Suppressor macrophage treated with lipopolysaccharide for 4 hours (primary cell): ENCODE data around the gene XNDC1N.
"Not testable (repeated sequence)": the region's sequence is repeated elsewhere in the genome, so short reads cannot be mapped to it uniquely, and the experiment has no call there.

Experiments
- DNase-seq: peaks from one replicate; pipeline ENCODE4 v3.0.0-alpha.2; 2020

Gene XNDC1N

GRCh38 chr11:71931245-71931602, 2.8 kb upstream of the XNDC1N start:
- DNase-seq: no peak

DNA sequence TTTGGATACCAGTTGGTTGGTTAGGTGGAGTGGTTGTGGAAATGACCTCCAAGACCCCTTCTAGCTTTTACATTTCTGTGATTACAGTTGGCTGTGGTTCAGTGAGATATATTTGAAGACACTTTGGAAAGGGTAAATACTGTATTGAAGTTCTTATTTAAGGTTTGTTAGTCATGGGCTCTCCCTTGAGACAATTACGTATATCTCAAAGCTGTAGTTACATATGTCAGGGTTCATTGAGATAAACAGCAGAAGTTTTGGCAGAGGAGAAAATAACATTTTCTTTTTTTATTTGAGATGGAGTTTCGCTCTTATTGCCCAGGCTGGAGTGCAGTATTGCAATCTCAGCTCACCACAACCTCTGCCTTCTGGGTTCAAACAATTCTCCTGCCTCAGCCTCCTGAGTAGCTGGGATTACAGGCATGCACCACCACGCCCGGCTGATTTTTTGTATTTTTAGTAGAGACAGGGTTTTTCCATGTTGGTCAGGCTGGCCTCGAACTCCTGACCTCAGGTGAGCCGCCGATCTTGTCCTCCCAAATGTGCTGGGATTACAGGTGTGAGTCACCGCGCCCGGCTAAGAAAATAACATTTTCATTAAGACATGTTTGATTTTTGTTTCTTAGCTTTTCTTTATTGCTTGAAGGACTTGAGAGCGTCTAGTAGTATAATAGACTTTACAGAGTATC, 2.3 kb upstream of the XNDC1N start:
- no peak for DNase-seq

GRCh38 chr11:71929491-71929890, 1.1 kb upstream of the XNDC1N start:
- no peak for DNase-seq

- DNase-seq: peak; percentile 96
These were observed 496 bp upstream of the XNDC1N start, which contains the start of gene RNF121 for GRCh38 chr11:71928737-71929443. RNF121 (plus strand) TSS chr11:71929046; CDS start chr11:71929062, 16 bp downstream.

DNA sequence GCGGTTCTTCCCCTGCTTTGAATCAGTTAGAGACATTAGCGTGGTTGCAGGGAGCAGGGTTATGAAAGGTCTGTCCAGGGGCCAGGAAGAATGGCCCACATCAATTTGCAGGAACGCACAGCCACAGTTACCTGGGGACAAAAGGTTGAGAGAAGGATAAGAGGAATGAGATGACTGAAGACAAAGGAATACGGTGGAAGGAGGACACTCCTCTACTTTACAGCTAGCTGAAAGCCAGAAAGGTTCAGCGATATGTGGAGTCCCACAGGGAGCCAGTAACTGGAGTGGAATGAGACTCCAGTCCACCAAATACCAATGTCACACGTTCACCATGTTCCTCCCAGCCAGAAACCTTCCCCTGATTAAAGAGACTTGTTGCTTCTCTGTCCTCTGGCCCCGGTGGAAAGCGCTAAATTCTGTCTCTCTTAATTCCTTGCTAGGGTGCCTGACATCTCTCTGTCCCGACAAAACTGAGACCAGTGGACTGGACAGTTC, 10.7 kb downstream of the XNDC1N start:
- DNase-seq: no peak

DNA sequence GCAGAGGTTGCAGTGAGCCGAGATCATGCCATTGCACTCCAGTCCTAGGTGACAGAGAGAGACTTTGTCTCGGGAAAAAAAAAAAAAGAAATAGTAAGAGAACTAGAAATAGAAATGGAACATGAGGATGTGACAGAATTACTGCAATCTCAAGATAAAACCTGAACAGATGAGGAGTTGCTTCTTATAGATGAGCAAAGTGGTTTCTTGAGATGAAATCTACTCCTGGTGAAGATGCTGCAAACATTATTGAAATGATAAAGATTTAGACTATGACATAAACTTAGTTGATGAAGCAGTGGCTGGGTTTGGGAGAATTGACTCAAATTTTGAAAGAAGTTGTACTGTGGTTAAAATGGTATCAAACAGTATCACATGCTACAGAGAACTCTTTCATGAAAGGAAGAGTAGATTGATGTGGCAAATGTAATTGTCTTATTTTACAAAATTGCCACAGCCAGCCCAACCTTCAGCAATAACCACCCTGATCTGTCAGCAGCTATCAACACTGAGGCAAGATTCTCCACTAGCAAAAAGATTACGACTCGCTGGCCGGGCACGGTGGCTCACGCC, 13.7 kb downstream of the XNDC1N start:
- no peak for DNase-seq

DNA sequence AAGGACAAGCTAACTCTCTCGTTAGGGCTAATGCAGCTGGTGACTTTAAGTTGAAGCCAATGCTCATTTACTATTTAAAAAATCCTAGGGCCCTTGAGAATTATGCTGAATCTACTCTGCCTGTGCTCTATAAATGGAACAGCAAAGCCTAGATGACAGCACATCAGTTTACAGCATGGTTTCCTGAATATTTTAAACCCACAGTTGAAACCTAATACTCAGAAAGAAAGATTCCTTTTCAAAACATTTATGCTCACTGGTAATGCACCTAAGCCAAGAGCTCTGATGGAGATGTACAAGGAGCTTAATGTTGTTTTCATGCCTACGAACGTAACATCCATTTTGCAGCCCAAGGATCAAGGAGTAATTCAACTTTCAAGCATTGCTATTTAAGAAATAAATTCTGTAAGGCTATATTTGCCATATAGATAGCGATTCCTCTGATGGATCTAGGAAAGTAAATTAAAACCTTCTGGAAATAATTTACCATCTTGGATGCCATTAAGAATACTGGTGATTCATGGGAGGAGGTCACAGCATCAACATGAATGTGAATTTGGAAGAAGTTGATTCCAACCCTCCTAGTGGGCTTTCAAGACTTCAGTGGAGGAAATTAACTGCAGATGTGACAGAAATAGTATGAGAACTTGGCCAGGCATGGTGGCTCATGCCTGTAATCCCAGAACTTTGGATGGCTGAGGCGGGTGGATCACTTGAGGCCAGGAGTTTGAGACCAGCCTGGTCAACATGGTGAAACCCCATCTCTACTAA, 14.5 kb downstream of the XNDC1N start:
- DNase-seq: no peak

DNA sequence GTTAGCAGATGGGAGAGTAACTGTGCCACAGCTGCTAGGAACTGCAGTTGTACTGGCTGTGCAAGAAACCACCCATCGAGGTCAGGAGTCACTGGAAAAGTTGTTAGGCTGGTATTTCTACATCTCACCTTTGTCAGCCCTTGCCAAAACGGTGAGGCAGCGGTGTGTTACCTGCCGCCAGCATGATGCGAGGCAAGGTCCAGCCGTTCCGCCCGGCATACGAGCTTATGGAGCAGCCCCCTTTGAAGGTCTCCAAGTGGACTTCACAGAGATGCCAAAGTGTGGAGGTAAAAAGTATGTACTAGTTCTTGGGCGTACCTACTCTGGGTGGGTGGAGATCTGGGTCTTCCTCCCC, 16.4 kb downstream of the XNDC1N start:
- DNase-seq: not testable (repeated sequence)

- peak; percentile 12 for DNase-seq
These were observed 16.9 kb downstream of the XNDC1N start for GRCh38 chr11:71911321-71911985.

DNA sequence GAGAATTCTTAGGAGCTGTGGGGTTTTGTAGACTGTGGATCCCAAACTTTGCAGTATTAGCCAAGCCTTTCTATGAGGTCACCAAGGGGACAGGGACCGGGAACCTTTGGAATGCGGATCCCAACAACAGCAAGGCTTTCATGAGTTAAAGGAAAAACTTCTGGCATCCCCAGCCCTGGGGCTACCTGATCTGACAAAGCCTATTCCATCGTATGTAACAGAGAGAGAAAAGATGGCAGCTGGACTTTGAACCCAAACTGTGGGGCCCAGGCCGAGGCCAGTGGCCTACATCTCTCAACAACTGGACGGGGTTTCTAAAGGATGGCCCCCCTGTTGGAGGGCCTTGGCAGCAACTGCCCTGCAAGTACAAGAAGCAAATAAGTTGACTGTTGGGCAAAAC, 17.6 kb downstream of the XNDC1N start:
- not testable (repeated sequence) for DNase-seq

DNA sequence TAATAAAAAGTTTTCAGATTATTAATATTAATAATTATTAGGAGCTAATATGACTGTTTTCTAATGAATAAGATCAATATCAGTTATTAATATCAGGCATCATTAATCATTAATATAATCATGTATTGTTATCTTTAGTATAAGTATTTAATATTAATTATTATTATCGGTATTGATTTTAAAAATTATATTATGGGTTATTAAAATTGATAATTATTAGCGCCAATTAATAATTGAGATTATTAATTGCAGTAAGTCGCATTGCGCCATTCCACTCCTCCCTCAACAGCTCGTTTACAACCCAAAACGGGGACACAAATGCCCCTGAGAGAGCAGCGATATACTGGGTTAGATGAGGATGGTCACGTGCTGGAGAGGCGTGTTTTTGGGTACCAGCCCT, 20.2 kb downstream of the XNDC1N start:
- no peak for DNase-seq

DNA sequence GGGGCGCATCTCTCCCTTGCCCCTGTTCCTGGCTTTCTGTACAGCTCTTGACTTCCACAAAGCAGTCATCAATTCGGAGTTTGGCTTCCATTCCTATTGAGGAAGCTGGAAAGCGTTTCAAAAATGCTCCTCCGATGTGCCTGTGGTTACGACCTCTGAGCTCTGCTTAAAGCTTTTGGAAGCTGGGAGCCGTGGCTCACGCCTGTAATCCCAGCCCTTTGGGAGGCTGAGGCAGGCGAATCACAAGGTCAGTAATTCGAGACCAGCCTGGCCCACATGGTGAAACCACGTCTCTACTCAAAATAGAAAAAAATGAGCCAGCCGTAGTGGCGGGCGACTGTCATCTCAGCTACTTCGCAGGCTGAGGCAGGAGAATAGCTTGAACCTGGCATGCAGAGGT, 27.3 kb downstream of the XNDC1N start:
- DNase-seq: not testable (repeated sequence)

GRCh38 chr11:71895961-71896360, 32.4 kb downstream of the XNDC1N start:
- DNase-seq: no peak

DNA sequence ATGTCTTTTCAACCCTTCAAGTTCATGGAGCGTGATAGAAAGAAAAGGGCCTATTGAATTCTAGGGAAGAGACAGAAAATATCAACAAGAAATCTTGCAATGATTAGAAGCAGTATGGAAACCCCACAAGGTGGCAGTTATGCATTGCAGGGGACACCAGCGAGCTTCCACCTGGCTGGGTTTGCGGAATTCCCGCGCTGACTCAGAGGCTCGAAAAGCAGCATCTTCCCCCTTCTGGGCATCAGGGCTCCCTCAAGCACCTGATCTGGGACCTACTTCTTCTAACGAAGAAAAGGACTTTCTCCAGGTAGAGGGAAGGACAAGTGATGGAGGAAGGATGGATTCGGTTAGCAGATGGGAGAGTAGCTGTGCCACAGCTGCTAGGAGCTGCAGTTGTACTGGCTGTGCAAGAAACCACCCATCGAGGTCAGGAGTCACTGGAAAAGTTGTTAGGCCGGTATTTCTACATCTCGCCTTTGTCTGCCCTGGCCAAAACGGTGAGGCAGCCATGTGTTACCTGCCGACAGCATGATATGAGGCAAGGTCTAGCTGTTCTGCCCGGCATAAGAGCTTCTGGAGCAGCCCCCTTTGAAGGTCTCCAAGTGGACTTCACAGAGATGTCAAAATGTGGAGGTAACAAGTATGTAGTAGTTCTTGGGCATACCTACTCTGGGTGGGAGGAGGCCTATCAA, 39.1 kb downstream of the XNDC1N start:
- not testable (repeated sequence) for DNase-seq

DNA sequence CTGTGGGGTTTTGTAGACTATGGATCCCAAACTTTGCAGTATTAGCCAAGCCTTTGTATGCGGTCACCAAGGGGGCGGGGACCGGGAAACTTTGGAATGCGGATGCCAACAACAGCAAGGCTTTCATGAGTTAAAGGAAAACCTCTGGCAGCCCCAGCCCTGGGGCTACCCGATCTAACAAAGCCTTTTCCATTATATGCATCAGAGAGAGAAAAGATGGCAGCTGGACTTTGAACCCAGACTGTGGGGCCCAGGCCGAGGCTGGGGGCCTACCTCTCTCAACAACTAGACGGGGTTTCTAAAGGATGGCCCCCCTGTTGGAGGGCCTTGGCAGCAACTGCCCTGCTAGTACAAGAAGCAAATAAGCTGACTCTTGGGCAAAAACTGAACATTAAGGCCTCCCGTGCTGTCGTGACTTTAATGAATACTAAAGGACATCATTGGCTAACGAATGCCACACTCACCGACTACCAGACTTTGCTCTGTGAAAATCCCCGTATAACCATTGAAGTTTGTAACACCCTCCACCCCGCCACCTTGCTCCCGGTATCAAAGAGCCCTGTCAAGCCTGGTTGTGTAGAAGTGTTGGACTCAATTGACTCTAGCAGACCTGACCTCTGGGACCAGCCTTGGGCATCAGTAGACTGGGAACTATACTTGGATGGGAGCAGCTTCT, 39.9 kb downstream of the XNDC1N start:
- not testable (repeated sequence) for DNase-seq

DNA sequence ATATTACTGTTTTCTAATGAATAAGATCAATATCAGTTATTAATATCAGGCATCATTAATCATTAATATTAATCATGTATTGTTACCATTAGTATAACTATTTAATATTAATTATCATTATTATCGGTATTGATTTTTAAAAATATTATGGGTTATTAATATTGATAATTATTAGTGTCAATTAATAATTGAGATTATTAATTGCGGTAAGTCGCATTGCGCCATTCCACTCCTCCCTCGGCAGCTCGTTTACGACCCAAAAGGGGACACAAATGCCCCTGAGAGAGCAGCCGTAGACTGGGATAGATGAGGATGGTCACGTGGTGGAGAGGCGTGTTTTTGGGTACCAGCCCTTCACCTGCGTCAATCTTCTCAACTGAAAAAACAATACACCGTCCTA, 42.6 kb downstream of the XNDC1N start:
- DNase-seq: not testable (repeated sequence)
